ENCODE results near the gene ACTMAP. TPM values are rescaled to one million over a fixed set of nuclear protein-coding genes. Genes with fewer than 3 reads are reported as not detected.
A peak's percentile ranks its signal among the peaks of the same experiment; 100 is the strongest.
"Not testable (repeated sequence)": the region's sequence is repeated elsewhere in the genome, so short reads cannot be mapped to it uniquely, and the experiment has no call there.

ACTMAP gene
- total and polyA plus RNA-seq, 4 donors: 0.88 to 6.1 (median 3.7) TPM

GRCh38 chr19:40766385-40766784 is 16.1 kb upstream of the ACTMAP start:
- DNase-seq; H3K4me3 ChIP-seq (ENCODE audit: low read length in 2 of 2); H3K4me1 ChIP-seq (ENCODE audit: control insufficient read depth in 1 of 2, insufficient read depth in 2 of 2, low read length in 2 of 2); ATAC-seq (ENCODE audit: low FRiP score); H3K9me3 ChIP-seq (ENCODE audit: control insufficient read depth, low read length); H3K27ac ChIP-seq (ENCODE audit: low read depth in 1 of 2, low read length in 2 of 2); H3K27me3 ChIP-seq (ENCODE audit: control insufficient read depth in 1 of 2, insufficient read depth in 2 of 2, low read length in 1 of 2); intact Hi-C loops (cut with DNase I): not testable (repeated sequence)
- whole genome bisulfite sequencing, 2 donors: 93 to 95% methylated on average over 12 to 13 of the region's 13 CpGs
- peaks cover 0 to 26% of the 10 kb centered on the region in 2 donors for H3K36me3 ChIP-seq (ENCODE audit: control insufficient read depth in 1 of 2, insufficient read depth in 2 of 2, low read length in 1 of 2)

- H3K4me3 ChIP-seq (ENCODE audit: low read length in 2 of 2): no peak overlapping the region
- WGBS, 2 donors: 93% methylated on average over 10 of the region's 10 CpGs
- H3K27ac ChIP-seq (ENCODE audit: low read depth in 1 of 2, low read length in 2 of 2): no peak overlapping the region
- intact Hi-C loops (cut with DNase I): no loop called here
- no peaks in the 10 kb centered on the region for H3K4me1 ChIP-seq (ENCODE audit: control insufficient read depth in 1 of 2, insufficient read depth in 2 of 2, low read length in 2 of 2)
- no peak for DNase-seq
- no peaks in the 10 kb centered on the region for H3K27me3 ChIP-seq (ENCODE audit: control insufficient read depth in 1 of 2, insufficient read depth in 2 of 2, low read length in 1 of 2)
- ATAC-seq (ENCODE audit: low FRiP score): no peak
- H3K9me3 ChIP-seq (ENCODE audit: control insufficient read depth, low read length): no peaks in the 10 kb centered on the region
- peaks cover 6 to 32% of the 10 kb centered on the region in 2 donors for H3K36me3 ChIP-seq (ENCODE audit: control insufficient read depth in 1 of 2, insufficient read depth in 2 of 2, low read length in 1 of 2)
These were observed 13.7 kb upstream of the ACTMAP start for GRCh38 chr19:40763963-40764362.

- Histone ChIP-seq H3K4me3 (ENCODE audit: low read length in 2 of 2) (no peak overlapping the region), H3K9me3 (ENCODE audit: control insufficient read depth, low read length) (no peaks in the 10 kb centered on the region), H3K27ac (ENCODE audit: low read depth in 1 of 2, low read length in 2 of 2) (no peak overlapping the region), H3K27me3 (ENCODE audit: control insufficient read depth in 1 of 2, insufficient read depth in 2 of 2, low read length in 1 of 2) (no peaks in the 10 kb centered on the region), H3K4me1 (ENCODE audit: control insufficient read depth in 1 of 2, insufficient read depth in 2 of 2, low read length in 2 of 2) (no peaks in the 10 kb centered on the region), H3K36me3 (ENCODE audit: control insufficient read depth in 1 of 2, insufficient read depth in 2 of 2, low read length in 1 of 2) (peaks cover 6 to 32% of the 10 kb centered on the region in 2 donors)
- intact Hi-C loops (cut with DNase I): no loop called here
- 89% methylated on average over 7 of the region's 7 CpGs for WGBS, 2 donors
- no peak for ATAC-seq (ENCODE audit: low FRiP score)
- no peak for DNase-seq
These were observed 13.2 kb upstream of the ACTMAP start for GRCh38 chr19:40763526-40763925.

GRCh38 chr19:40762754-40763470 is 12.6 kb upstream of the ACTMAP start:
- intact Hi-C loops (cut with DNase I): no loop called here
- Histone ChIP-seq H3K9me3 (ENCODE audit: control insufficient read depth, low read length) (no peaks in the 10 kb centered on the region), H3K4me3 (ENCODE audit: low read length in 2 of 2) (no peak overlapping the region), H3K36me3 (ENCODE audit: control insufficient read depth in 1 of 2, insufficient read depth in 2 of 2, low read length in 1 of 2) (peaks cover 10 to 34% of the 10 kb centered on the region in 2 donors), H3K27ac (ENCODE audit: low read depth in 1 of 2, low read length in 2 of 2) (no peak overlapping the region), H3K27me3 (ENCODE audit: control insufficient read depth in 1 of 2, insufficient read depth in 2 of 2, low read length in 1 of 2) (no peaks in the 10 kb centered on the region), H3K4me1 (ENCODE audit: control insufficient read depth in 1 of 2, insufficient read depth in 2 of 2, low read length in 2 of 2) (no peaks in the 10 kb centered on the region)
- peak; percentile 11 for ATAC-seq (ENCODE audit: low FRiP score)
- DNase-seq: no peak
- 90 to 92% methylated on average over 17 of the region's 17 CpGs for WGBS, 2 donors

GRCh38 chr19:40759352-40759751 is 9.1 kb upstream of the ACTMAP start:
- intact Hi-C loops (cut with DNase I): no loop called here
- ATAC-seq (ENCODE audit: low FRiP score) (no peak), DNase-seq (no peak)
- H3K27ac ChIP-seq (ENCODE audit: low read depth in 1 of 2, low read length in 2 of 2): no peak overlapping the region
- WGBS, 2 donors: 85 to 89% methylated on average over 13 of the region's 13 CpGs
- peaks cover 10 to 30% of the 10 kb centered on the region in 2 donors for H3K36me3 ChIP-seq (ENCODE audit: control insufficient read depth in 1 of 2, insufficient read depth in 2 of 2, low read length in 1 of 2)
- no peaks in the 10 kb centered on the region for H3K4me1 ChIP-seq (ENCODE audit: control insufficient read depth in 1 of 2, insufficient read depth in 2 of 2, low read length in 2 of 2)
- H3K4me3 ChIP-seq (ENCODE audit: low read length in 2 of 2): no peak overlapping the region
- no peaks in the 10 kb centered on the region for H3K27me3 ChIP-seq (ENCODE audit: control insufficient read depth in 1 of 2, insufficient read depth in 2 of 2, low read length in 1 of 2)
- no peaks in the 10 kb centered on the region for H3K9me3 ChIP-seq (ENCODE audit: control insufficient read depth, low read length)

GRCh38 chr19:40758491-40758890 is 8.2 kb upstream of the ACTMAP start:
- ATAC-seq (ENCODE audit: low FRiP score) (no peak), DNase-seq (no peak)
- Histone ChIP-seq H3K4me1 (ENCODE audit: control insufficient read depth in 1 of 2, insufficient read depth in 2 of 2, low read length in 2 of 2) (no peaks in the 10 kb centered on the region), H3K27me3 (ENCODE audit: control insufficient read depth in 1 of 2, insufficient read depth in 2 of 2, low read length in 1 of 2) (no peaks in the 10 kb centered on the region), H3K27ac (ENCODE audit: low read depth in 1 of 2, low read length in 2 of 2) (no peak overlapping the region), H3K9me3 (ENCODE audit: control insufficient read depth, low read length) (no peaks in the 10 kb centered on the region), H3K4me3 (ENCODE audit: low read length in 2 of 2) (no peak overlapping the region), H3K36me3 (ENCODE audit: control insufficient read depth in 1 of 2, insufficient read depth in 2 of 2, low read length in 1 of 2) (peaks cover 10 to 24% of the 10 kb centered on the region in 2 donors)
- intact Hi-C loops (cut with DNase I): no loop called here
- WGBS, 2 donors: 97 to 100% methylated on average over 3 of the region's 3 CpGs

- no peak overlapping the region for H3K27ac ChIP-seq (ENCODE audit: low read depth in 1 of 2, low read length in 2 of 2)
- no peak for ATAC-seq (ENCODE audit: low FRiP score)
- no peaks in the 10 kb centered on the region for H3K4me1 ChIP-seq (ENCODE audit: control insufficient read depth in 1 of 2, insufficient read depth in 2 of 2, low read length in 2 of 2)
- H3K36me3 ChIP-seq (ENCODE audit: control insufficient read depth in 1 of 2, insufficient read depth in 2 of 2, low read length in 1 of 2): peaks cover 10% of the 10 kb centered on the region in 2 donors
- no peak overlapping the region for H3K4me3 ChIP-seq (ENCODE audit: low read length in 2 of 2)
- 77 to 78% methylated on average over 11 of the region's 11 CpGs for WGBS, 2 donors
- intact Hi-C loops (cut with DNase I): no loop called here
- no peak for DNase-seq
- H3K27me3 ChIP-seq (ENCODE audit: control insufficient read depth in 1 of 2, insufficient read depth in 2 of 2, low read length in 1 of 2): no peaks in the 10 kb centered on the region
- no peaks in the 10 kb centered on the region for H3K9me3 ChIP-seq (ENCODE audit: control insufficient read depth, low read length)
These were observed 6.3 kb upstream of the ACTMAP start for GRCh38 chr19:40756502-40757110.

GRCh38 chr19:40755791-40756190 is 5.5 kb upstream of the ACTMAP start:
- H3K4me3 ChIP-seq (ENCODE audit: low read length in 2 of 2): no peak overlapping the region
- intact Hi-C loops (cut with DNase I): no loop called here
- peaks cover 9 to 10% of the 10 kb centered on the region in 2 donors for H3K36me3 ChIP-seq (ENCODE audit: control insufficient read depth in 1 of 2, insufficient read depth in 2 of 2, low read length in 1 of 2)
- no peaks in the 10 kb centered on the region for H3K27me3 ChIP-seq (ENCODE audit: control insufficient read depth in 1 of 2, insufficient read depth in 2 of 2, low read length in 1 of 2)
- H3K4me1 ChIP-seq (ENCODE audit: control insufficient read depth in 1 of 2, insufficient read depth in 2 of 2, low read length in 2 of 2): no peaks in the 10 kb centered on the region
- no peak overlapping the region for H3K27ac ChIP-seq (ENCODE audit: low read depth in 1 of 2, low read length in 2 of 2)
- no peak for ATAC-seq (ENCODE audit: low FRiP score)
- DNase-seq: no peak
- H3K9me3 ChIP-seq (ENCODE audit: control insufficient read depth, low read length): no peaks in the 10 kb centered on the region
- 95 to 97% methylated on average over 8 of the region's 8 CpGs for WGBS, 2 donors

GRCh38 chr19:40755248-40755624 is 5.0 kb upstream of the ACTMAP start:
- ATAC-seq (ENCODE audit: low FRiP score): no peak
- Histone ChIP-seq H3K9me3 (ENCODE audit: control insufficient read depth, low read length) (no peaks in the 10 kb centered on the region), H3K36me3 (ENCODE audit: control insufficient read depth in 1 of 2, insufficient read depth in 2 of 2, low read length in 1 of 2) (peaks cover 6 to 10% of the 10 kb centered on the region in 2 donors), H3K4me1 (ENCODE audit: control insufficient read depth in 1 of 2, insufficient read depth in 2 of 2, low read length in 2 of 2) (no peaks in the 10 kb centered on the region), H3K4me3 (ENCODE audit: low read length in 2 of 2) (no peak overlapping the region), H3K27me3 (ENCODE audit: control insufficient read depth in 1 of 2, insufficient read depth in 2 of 2, low read length in 1 of 2) (no peaks in the 10 kb centered on the region), H3K27ac (ENCODE audit: low read depth in 1 of 2, low read length in 2 of 2) (no peak overlapping the region)
- no peak for DNase-seq
- intact Hi-C loops (cut with DNase I): no loop called here
- 92 to 93% methylated on average over 3 of the region's 3 CpGs for WGBS, 2 donors

Data from aorta (tissue), 5 donors.